ENCODE data around the gene HNRNPL. TPM values are rescaled to one million over a fixed set of nuclear protein-coding genes. Genes with fewer than 3 reads are reported as not detected.
A peak's percentile ranks its signal among the peaks of the same experiment; 100 is the strongest.
"Not testable (repeated sequence)": the region's sequence is repeated elsewhere in the genome, so short reads cannot be mapped to it uniquely, and the experiment has no call there.

HNRNPL gene
- total RNA-seq, 1 experiment from 2014 or later: 434 TPM

DNA sequence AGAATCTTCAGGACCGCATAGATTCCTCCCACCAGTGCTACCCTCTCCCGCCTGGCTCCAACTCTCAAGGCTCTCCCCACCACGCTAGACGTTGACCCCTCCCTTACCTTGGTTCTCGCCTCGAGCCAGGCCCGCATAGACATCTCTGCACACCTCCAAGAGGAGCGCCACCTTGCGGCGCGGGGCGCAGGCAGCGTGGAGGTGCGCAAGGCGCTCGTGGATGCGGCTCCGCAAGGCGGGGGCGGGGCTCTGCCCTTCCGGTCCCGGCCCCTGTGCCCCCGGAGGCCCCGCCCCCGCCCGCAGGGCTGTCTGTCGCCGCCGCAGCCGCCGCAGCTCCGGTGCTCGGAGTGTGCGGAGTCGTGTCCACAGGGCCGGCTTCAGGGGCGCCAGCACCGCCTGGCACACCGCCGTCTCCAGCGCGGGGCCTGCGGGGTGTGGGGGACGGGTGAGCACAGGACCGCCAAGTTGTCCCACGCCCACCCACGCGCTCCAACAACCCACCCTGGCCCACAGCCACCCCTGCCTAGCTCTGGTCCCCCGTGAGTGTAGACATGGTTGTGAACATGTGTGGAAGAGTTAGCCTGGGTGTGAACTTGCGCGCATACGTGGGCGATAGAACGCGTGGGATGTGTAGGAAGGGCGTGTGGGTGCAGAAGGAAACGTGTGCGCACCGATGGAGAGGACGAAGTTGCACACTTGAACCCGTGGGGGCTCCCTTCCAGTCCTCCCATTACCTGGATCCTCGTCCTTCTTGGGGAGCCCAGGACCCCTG lies 20.2 kb upstream of the HNRNPL start:
- peak; percentile 77 for DNase-seq (ENCODE audit: low spot score)

DNA sequence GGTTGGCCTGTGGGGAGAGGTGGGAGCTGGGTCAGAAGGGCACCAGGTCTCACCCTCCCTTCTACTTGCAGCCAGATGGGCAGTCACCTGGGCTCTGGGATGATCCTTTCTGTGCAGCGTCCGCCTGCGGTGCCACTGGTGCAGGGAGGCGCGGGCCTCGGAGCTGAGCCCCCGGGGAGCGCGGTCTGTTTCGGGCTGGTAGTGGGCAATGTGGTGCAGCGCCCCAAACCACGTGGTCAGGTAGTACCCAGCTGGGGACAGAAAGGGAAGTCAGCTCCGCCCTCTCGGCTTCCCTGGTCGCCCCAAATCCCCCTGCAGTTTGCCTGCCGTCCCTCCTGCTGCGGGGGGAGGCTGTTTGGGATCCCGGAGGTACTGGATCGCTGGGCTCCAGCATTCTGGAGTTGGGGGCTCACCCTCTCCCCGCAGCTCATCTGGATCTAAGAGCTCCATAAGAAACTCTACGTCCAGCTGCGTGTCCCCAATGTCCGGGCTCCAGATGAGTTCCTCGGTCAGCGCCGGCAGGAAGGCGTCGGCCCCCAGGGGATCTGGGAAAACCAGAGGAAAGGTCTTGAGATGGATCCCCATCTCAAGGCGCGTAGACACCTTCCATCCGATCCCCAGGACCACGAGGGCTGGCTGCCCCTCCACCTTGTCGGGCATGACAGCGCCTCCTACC lies 19.5 kb upstream of the HNRNPL start:
- no peak for DNase-seq (ENCODE audit: low spot score)

DNA sequence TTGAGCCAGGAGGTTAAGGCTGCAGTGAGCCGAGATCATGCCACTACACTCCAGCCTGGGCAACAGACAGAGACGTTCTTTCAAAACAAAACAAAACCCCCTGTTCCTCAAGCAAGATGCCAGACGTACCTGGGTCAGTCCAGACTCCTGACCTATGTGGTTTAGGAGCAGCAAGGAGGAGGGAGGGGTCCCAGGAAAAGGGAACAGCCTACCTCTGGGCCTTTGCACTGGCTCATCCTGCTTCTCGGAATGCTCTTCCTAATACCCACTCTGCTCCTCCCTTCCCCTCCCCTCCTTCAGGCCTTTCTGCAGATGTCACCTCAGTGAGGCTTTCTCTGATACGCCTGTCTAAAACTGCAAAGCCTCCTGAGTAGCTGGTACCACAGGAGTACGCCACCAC lies 18.8 kb upstream of the HNRNPL start:
- no peak for DNase-seq (ENCODE audit: low spot score)

DNA sequence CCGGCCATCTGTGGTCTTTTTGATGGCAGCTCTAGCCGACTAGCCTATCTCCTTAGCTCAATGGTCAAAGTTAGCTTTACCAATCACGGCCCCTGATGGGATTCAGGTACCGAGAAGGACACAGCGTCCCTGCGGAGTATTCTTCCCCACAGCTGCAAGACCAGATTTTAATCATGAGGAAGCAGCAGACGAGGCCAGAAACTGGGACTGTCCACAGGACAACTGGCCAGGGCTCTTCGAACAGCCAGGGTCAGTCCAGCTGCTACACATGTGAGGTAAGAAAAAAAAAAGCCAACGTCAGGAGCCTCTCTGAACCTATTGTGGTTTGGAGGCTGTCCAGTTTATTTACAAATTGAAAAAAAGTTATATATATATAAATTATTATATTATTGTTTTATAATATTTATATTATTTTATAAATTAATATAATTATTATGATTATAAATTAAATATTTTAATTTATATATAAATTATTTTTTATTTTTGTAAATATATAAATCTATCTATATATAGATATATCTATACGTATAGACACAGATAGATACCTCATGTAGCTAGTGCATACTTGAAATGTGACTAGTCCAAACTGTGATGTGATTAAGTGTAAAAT lies 17.5 kb upstream of the HNRNPL start:
- no peak for DNase-seq (ENCODE audit: low spot score)

DNA sequence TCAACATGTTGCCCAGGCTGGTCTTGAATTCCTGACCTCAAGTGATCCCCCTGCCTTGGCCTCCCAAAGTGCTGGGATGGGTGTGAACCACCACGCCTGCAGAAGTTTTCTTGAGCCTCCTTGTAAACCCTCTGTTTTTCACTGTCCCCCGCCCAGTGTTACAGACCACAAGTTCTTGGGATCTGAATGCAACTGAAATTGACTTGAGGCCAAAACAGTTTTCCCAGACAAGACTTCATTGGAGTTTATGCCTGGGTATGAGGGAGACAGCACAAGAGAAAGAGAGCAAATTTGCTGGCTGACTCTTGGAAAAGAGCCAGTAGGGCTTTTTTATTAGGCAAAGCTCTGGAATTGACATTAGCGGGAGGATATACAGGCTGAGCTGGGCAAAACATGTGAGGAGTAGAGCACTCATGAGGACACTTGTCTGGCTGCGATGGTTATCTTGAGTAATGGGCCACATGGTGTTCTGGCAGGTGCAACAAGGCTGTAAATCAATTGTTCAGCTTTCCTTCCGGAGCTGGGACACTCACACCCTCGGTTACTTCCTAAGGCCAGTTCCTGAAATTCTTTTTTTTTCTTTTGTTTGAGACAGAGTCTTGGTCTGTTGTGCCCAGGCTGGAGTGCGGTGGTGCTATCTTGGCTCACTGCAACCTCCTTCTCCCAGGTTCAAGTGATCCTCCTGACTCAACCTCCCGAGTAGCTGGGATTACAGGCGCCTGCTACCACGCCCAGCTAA lies 12.7 kb upstream of the HNRNPL start:
- peak; percentile 96 for DNase-seq (ENCODE audit: low spot score)

DNA sequence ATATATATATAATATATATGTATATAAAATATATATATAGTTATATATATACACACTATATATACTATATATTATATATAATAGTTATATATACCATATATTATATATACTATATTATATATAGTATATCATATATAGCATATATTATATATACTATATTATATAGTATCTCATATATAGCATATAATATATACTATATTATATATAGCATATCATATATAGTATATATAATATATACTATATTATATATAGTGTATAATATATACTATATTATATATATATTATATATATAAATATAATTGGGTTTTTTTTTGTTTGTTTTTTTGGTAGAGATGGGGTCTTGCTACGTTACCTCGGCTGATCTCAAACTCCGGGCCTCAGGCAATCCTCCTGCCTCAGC lies 11.6 kb upstream of the HNRNPL start:
- no peak for DNase-seq (ENCODE audit: low spot score)

DNA sequence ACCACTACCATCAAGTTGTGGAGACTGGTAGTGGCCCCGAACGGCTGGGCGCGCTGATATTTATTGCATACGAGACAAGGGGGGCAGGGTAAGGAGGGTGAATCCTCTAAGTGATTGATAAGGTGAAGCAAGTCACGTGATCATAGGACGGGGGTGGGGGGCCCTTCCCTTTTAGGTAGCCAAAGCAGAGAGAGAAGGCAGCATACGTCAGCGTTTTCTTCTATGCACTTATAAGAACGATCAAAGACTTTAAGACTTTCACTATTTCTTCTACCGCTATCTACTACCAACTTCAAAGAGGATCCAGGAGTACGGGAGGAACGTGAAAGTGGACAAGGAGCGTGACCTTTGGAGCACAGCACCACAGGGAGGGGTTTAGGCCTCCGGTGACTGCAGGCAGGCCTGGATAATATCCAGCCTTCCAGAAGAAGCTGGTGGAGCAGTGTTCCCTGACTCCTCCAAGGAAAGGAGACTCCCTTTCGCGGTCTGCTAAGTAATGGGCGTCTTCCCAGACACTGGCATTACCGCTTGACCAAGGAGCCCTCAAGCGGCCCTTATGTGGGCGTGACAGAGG lies 9.9 kb upstream of the HNRNPL start:
- DNase-seq (ENCODE audit: low spot score): not testable (repeated sequence)

DNA sequence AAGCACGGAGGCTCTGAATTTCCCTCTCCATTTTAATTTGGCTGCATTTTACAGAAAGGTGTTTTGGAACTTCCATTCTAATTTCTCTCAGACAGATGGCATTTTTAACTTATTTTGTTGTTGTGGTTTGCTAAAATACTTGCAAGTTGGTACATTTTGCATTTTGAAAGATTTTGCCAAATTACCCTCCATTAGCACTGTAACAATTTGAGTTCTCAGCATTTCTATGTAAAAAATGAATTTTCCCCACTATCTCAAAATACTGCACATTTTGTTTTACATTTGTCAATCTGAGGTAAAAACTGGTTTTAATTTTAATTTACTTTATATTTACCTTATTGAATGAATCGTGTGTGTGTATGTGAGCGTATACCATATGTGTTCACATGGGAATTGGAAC lies 7.0 kb upstream of the HNRNPL start:
- DNase-seq (ENCODE audit: low spot score): no peak

DNA sequence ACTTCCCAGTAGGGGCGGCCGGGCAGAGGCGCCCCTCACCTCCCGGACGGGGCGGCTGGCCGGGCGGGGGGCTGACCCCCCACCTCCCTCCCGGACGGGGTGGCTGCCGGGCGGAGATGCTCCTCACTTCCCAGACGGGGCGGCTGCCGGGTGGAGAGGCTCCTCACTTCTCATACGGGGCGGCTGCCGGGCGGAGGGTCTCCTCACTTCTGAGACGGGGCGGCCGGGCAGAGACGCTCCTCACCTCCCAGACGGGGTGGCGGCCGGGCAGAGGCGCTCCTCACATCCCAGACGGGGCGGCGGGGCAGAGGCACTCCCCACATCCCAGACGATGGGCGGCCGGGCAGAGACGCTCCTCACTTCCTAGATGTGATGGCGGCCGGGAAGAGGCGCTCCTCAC lies 6.0 kb upstream of the HNRNPL start:
- not testable (repeated sequence) for DNase-seq (ENCODE audit: low spot score)

DNA sequence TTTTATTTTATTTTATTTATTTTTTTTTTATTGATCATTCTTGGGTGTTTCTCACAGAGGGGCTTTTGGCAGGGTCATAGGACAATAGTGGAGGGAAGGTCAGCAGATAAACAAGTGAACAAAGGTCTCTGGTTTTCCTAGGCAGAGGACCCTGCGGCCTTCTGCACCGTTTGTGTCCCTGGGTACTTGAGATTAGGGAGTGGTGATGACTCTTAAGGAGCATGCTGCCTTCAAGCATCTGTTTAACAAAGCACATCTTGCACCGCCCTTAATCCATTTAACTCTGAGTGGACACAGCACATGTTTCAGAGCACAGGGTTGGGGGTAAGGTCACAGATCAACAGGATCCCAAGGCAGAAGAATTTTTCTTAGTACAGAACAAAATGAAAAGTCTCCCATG lies 5.2 kb upstream of the HNRNPL start:
- DNase-seq (ENCODE audit: low spot score): not testable (repeated sequence)

DNA sequence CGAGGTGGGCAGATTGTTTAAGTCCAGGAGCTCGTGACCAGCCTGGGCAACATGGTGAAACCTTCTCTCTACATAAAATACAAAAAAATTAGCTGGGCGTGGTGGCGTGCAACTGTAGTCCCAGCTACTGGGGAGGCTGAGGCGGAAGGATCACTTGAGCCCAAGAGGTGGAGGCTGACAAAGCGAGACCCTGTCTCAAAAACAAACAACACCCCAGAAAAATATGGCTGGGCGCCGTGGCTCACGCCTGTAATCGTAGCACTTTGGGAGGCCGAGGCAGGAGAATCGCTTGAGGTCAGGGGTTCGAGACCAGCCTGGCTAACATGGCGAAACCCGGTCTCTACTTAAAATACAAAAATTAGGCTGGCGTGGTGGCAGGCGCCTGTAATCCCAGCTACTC lies 3.4 kb upstream of the HNRNPL start:
- DNase-seq (ENCODE audit: low spot score): no peak

DNA sequence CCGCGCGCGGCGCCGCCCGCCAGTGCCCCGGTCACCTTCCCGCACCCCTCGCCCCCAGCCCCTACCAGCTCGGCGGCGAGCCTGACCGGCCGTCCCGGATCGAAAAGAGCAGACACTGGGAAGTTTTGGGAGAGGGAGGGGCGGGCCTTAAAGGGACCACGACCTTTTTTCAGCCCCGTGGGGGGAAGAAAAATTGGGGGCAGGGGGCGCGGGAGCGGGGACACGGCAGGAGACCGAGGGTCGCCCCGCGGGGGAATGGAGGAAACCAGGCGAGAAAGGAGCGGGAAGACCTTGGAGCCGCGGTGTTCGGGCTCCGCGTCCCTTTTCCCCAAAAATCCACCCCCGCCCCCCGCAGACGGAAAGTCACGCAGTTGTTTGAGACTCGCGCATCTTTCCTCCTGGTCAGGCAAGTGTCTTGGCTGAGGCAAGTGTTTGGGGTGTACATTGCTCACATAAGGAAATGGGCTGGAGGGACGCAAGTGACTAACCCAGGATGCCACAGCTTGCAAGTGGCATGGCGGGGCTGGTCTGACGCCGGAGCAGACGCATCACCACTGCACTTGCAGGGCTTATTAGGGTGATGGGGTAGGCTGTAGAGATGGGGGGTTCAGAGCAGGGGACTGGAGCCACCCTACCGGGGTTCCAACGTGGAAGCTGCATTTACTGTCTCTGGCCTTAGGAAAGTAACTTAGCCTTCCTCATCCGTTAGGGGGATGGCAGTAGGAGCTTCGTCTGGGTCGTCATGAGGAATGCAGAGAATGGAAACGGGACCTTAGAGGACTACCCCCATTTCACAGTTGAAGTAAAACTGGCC lies 2.7 kb upstream of the HNRNPL start:
- DNase-seq (ENCODE audit: low spot score): peak; percentile 81

DNA sequence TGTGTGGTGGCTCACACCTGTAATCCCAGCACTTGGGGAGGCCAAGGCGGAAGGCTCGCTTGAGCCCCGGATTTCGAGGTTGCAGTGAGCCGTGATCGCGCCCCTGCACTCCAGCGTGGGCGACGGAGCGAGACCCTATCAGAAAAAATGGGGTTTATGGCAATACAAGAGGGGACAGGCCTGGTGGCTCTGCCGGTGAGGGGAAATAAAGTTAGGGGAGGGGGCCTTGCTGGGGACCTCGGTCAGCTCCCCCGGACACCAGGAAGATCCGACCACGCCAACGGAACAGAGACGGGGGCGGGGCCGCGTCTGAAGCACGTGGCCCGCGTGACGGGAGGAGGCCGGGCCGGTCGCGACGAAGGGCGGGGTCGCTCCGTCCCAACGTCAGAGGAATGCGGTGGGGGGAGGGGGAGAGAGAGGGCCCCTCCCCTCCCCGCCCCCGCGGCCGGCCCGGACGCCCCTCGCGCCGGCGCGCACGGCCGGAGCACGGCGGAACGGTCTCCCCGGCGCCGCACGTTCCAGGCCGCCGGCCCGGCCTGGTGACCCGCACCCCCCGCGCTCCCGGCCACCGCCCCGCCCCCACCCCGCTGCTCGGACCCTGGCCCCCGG lies 1.9 kb upstream of the HNRNPL start:
- peak; percentile 97 for DNase-seq (ENCODE audit: low spot score)

DNA sequence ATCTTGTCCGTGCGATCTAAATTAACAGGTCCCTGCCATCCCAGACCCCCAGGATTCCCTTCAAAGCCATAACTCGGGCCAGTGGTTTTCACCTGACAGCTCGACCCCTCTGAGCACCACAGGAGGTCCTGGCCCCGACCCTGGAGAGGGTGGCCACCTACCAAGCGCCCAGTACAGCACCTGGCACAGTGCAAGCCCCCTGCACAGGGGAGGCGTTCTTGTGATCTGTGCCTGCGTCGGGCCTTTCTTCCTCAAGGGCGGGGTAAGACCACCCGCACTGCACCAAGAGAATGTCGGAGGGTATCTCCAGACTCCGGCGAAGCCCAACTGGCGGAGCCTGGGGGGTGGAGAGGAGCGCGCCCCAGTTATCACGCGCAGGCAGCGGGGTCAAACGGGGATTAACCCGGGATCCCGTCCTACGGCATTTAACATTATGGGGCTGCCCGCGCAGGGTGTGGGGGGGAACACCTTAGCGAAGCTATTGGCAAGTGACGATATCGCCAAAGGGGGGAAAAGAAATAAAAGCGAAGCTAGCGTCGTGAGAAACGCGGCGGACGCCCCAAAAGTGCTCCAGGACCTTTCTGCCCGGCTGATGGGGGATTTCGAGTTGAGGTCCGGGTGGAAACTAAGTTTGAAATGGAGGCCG lies 1.3 kb upstream of the HNRNPL start:
- DNase-seq (ENCODE audit: low spot score): no peak

DNA sequence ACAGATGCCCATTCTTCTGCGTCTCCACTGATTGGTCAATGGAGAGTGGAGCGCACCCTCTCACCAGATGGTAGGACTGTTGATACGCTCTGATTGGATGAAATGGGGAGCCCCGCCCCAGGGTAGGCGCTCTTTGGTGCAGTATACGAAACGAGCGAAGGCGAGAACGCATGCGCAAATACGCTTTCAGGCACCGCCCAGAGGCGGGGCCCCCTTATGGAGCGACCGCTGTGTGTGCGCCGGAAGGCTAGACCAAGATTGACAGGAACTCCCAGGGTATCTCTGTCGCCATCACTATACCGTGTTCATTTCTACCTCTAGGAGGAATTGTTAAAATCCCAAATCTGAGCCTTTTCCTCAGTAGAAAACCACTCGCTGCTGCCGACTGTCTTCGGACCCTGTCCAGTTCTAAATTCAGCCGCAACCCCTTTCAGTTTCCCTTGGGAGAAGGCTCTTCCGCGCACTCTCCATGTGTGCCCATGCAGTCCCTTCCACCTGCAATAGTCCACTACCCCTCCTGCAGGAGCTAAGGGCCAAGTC lies 720 bp upstream of the HNRNPL start:
- peak; percentile 100 for DNase-seq (ENCODE audit: low spot score)

DNA sequence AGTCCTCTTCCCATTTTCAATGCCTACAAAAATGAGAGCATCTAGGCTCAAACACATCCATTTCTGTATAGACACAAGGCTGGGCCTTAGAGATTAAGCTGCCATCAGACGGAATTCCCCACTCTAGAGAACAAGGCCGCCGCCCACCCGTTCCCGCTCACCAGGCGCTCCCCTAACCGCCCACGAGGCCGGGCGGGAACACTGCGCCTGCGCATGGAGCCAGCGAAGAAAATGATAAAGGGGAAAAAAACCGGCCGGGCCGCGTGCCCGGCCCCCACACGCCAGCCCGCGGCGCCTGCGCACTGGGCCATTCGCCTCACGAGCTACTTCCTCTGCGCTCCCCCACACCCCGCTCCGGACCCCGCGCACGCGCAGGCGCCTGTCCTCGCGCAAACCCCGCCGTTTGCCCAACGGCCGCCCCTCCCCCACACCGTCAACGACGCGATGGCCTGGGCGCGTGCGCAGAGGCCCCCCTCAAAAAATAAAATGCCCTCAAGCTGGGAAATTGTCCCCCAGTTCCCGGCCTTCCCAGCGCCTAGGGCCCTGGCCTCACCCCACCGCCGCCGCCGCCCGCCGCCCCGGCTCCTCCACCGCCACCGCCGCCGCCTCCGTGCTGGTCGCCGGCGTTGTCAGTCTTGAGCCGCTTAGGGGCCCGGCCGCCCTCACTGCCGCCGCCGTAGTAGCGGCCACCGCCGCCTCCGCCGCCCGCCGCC lies 483 bp downstream of the HNRNPL start:
- peak; percentile 100 for DNase-seq (ENCODE audit: low spot score)

DNA sequence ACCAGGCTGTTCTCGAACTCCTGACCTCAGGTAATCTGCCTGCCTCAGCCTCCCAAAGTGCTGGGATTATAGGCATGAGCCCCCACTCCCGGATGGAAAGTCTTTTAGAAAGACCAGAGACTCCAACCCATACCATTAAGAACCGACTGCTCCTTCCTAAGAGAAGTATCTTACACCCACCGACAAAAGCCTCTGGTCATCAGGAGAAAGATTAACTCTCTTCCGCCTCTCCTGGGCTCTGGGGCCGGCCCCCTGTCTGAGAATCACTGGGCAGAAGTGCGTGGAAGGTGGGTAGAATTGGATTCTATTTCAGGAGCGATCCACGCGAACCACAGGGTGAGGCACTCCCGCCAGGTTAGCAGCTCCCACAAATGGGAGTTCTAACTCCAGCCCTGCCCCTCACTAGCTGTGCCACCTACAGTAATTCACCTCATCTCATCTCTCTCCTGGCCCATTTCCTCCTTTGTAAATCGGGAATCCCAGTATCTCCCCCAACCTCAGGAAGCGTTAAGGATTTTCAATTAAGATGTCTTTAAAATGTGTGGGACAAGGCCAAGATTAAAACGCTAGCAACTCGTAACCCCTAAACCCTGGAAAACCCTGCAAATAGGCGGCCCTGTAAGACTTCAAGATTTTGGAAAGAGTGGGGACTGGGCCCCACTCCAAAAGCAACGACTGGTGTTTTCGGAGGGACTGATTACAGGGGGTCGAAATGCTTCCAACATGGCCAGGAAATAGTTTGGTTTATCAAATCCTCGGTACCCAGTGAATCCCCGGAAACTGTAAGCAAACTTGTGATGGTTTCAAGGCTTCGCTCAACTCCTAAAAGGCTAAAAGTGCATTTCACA lies 1.3 kb downstream of the HNRNPL start:
- DNase-seq (ENCODE audit: low spot score): peak; percentile 42

DNA sequence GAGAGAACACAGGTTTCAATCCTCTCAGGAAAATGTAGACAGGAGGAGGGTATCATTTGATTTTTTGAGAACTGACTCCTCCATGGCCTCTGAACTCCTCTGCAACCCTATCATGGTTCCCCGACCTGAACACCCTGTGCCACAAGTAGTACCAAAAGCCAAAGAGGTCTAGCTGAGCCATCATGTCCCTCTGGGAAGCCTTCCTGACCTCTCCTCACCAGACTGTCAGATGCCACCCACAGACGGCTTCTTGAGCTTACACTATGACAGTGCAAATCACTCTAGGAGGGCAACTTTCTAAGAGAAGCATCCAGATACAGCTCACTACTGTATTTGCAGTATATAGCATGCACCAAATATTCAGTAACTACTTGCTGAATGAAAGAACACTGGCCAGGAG lies 3.7 kb downstream of the HNRNPL start:
- no peak for DNase-seq (ENCODE audit: low spot score)
